ENCODE results near the gene CRYBB3.

DNA sequence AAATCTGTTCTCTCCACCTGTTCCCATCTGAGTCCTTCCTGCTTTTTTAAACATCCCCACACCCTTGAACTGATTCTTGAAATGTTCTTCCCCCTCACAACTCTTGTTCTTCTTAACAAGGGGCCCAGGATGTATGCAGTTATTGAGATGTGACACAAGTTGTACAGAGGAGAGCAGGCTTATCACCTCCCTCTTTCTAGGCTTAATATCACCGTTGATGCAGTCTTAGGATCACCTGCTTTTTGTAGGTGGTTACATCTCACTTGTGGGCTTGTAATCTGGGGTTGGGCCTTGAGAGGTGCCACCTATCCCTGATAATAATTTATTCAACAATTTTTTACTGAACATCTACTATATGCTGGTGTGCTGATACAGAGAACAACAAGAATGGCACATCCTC is 6.2 kb downstream of the CRYBB3 start:
- TF ChIP-seq TEAD2 (tag; IDR thresholded peaks at IDR 0.05) (no peak), MEF2A (IDR thresholded peaks at IDR 0.05; ENCODE audit: control insufficient read depth, low read depth, low read length) (no peak), ZNF408 (CRISPR knock-in tag; IDR thresholded peaks at IDR 0.05; ENCODE audit: low read depth) (no peak), ZSCAN32 (CRISPR knock-in tag; IDR thresholded peaks at IDR 0.05) (no peak)
- TF ChIP-seq, protein P1, sequence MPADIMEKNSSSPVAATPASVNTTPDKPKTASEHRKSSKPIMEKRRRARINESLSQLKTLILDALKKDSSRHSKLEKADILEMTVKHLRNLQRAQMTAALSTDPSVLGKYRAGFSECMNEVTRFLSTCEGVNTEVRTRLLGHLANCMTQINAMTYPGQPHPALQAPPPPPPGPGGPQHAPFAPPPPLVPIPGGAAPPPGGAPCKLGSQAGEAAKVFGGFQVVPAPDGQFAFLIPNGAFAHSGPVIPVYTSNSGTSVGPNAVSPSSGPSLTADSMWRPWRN (IDR thresholded peaks at IDR 0.05; ENCODE audit: low read depth) = no peak

All from K562 (cell line).